ENCODE results near the gene TULP4. TPM values are rescaled to one million over a fixed set of nuclear protein-coding genes. Genes with fewer than 3 reads are reported as not detected.
"Not testable (repeated sequence)": the region's sequence is repeated elsewhere in the genome, so short reads cannot be mapped to it uniquely, and the experiment has no call there.

The TULP4 gene
- total RNA-seq, 1 donor: 105 TPM

- no peaks in the 10 kb centered on the region for H3K4me1 ChIP-seq (ENCODE audit: insufficient read depth, low read length)
- no peaks in the 10 kb centered on the region for H3K27me3 ChIP-seq (ENCODE audit: insufficient read depth, low read length)
- H3K9me3 ChIP-seq (ENCODE audit: low read depth, low read length): no peaks in the 10 kb centered on the region
- H3K4me3 ChIP-seq (ENCODE audit: low read length): no peak overlapping the region
Observed at GRCh38 chr6:158457616-158458278, 145.5 kb downstream of the TULP4 start.

- H3K27me3 ChIP-seq (ENCODE audit: insufficient read depth, low read length): no peaks in the 10 kb centered on the region
Observed at GRCh38 chr6:158459726-158460125, 147.5 kb downstream of the TULP4 start.

GRCh38 chr6:158460602-158461169 lies 148.4 kb downstream of the TULP4 start:
- H3K9me3 ChIP-seq (ENCODE audit: low read depth, low read length): no peaks in the 10 kb centered on the region
- no peak overlapping the region for H3K4me3 ChIP-seq (ENCODE audit: low read length)
- H3K27me3 ChIP-seq (ENCODE audit: insufficient read depth, low read length): no peaks in the 10 kb centered on the region
- H3K4me1 ChIP-seq (ENCODE audit: insufficient read depth, low read length): no peaks in the 10 kb centered on the region

More at GRCh38 chr6:158459726-158460125, 147.5 kb downstream of the TULP4 start:
- no peaks in the 10 kb centered on the region for H3K4me1 ChIP-seq (ENCODE audit: insufficient read depth, low read length)
- H3K9me3 ChIP-seq (ENCODE audit: low read depth, low read length): no peaks in the 10 kb centered on the region
- no peak overlapping the region for H3K4me3 ChIP-seq (ENCODE audit: low read length)

- Histone ChIP-seq H3K4me1 (ENCODE audit: insufficient read depth, low read length) (no peaks in the 10 kb centered on the region), H3K27me3 (ENCODE audit: insufficient read depth, low read length) (no peaks in the 10 kb centered on the region), H3K9me3 (ENCODE audit: low read depth, low read length) (no peaks in the 10 kb centered on the region), H3K4me3 (ENCODE audit: low read length) (no peak overlapping the region)
Observed at GRCh38 chr6:158461954-158462353, 149.7 kb downstream of the TULP4 start.

- no peak overlapping the region for H3K4me3 ChIP-seq (ENCODE audit: low read length)
- no peaks in the 10 kb centered on the region for H3K9me3 ChIP-seq (ENCODE audit: low read depth, low read length)
- no peaks in the 10 kb centered on the region for H3K27me3 ChIP-seq (ENCODE audit: insufficient read depth, low read length)
- H3K4me1 ChIP-seq (ENCODE audit: insufficient read depth, low read length): no peaks in the 10 kb centered on the region
Observed at GRCh38 chr6:158464483-158464882, 152.2 kb downstream of the TULP4 start.

DNA sequence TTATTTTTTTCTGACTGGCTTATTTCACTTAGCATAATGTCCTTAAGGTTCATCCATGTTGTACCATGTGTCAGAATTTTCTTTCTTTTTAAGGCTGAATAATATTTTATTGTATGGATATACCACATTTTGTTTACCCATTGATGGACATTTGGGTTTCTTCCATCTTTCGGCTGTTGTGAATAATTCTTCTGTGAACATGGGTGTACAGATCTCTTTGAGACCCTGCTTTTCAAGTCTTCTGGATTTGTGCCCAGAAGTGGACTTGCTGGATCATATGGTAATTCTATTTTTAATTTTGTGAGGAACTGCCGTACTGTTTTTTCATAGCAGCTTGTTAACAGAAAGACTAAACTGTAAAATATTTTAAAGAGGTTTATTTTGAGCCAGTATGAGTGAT lies 153.0 kb downstream of the TULP4 start:
- Histone ChIP-seq H3K4me1 (ENCODE audit: insufficient read depth, low read length) (no peaks in the 10 kb centered on the region), H3K4me3 (ENCODE audit: low read length) (no peak overlapping the region), H3K9me3 (ENCODE audit: low read depth, low read length) (no peaks in the 10 kb centered on the region), H3K27me3 (ENCODE audit: insufficient read depth, low read length) (no peaks in the 10 kb centered on the region)

DNA sequence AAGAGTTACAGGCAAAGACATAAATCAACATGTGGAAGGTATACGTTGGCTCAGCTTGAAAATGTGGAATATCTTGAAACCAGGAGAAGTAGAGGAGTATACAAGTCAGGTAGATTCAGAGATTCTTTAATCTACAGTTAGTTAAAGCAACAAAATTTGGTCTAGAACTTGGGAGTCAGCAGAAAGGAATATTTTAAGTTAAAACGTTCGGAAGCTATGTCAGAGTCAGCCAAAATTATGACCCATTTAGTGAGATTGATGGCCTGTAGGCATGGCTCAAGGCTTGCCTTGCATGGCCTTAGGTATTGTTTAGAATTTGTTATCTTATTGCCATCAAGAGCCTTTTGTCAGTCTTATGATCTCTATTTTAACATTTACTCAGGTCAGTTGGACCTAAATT lies 153.5 kb downstream of the TULP4 start:
- H3K4me1 ChIP-seq (ENCODE audit: insufficient read depth, low read length): no peaks in the 10 kb centered on the region
- no peaks in the 10 kb centered on the region for H3K9me3 ChIP-seq (ENCODE audit: low read depth, low read length)
- H3K4me3 ChIP-seq (ENCODE audit: low read length): no peak overlapping the region
- no peaks in the 10 kb centered on the region for H3K27me3 ChIP-seq (ENCODE audit: insufficient read depth, low read length)

GRCh38 chr6:158467923-158468322 lies 155.7 kb downstream of the TULP4 start:
- Histone ChIP-seq H3K4me1 (ENCODE audit: insufficient read depth, low read length) (no peaks in the 10 kb centered on the region), H3K4me3 (ENCODE audit: low read length) (no peak overlapping the region), H3K9me3 (ENCODE audit: low read depth, low read length) (no peaks in the 10 kb centered on the region), H3K27me3 (ENCODE audit: insufficient read depth, low read length) (no peaks in the 10 kb centered on the region)

- Histone ChIP-seq H3K4me1 (ENCODE audit: insufficient read depth, low read length) (no peaks in the 10 kb centered on the region), H3K27me3 (ENCODE audit: insufficient read depth, low read length) (no peaks in the 10 kb centered on the region), H3K4me3 (ENCODE audit: low read length) (no peak overlapping the region), H3K9me3 (ENCODE audit: low read depth, low read length) (no peaks in the 10 kb centered on the region)
Observed at GRCh38 chr6:158468666-158469065, 156.4 kb downstream of the TULP4 start.

GRCh38 chr6:158470023-158470422 lies 157.8 kb downstream of the TULP4 start:
- H3K4me1 ChIP-seq (ENCODE audit: insufficient read depth, low read length); H3K4me3 ChIP-seq (ENCODE audit: low read length); H3K27me3 ChIP-seq (ENCODE audit: insufficient read depth, low read length); H3K9me3 ChIP-seq (ENCODE audit: low read depth, low read length): not testable (repeated sequence)

DNA sequence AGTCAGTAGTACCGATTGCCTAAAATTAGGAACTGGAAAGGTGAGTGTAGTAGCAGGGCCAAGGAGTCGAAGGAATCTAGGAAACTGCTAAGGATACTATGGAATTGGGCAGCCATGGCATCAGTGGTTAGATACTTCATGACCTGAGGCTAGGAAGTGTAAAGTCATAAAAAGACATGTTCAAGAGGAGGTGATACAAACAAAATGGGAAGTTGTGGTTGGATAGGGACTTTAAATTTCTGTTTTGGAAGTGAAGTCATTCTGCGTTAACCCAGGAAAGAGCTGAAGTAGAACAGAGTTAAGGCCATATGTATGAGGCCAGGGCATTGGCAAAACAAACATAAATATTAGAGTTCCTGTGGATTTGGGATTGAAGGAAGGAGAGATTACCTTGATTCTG lies 159.1 kb downstream of the TULP4 start:
- no peaks in the 10 kb centered on the region for H3K27me3 ChIP-seq (ENCODE audit: insufficient read depth, low read length)
- no peak overlapping the region for H3K4me3 ChIP-seq (ENCODE audit: low read length)
- no peaks in the 10 kb centered on the region for H3K4me1 ChIP-seq (ENCODE audit: insufficient read depth, low read length)
- H3K9me3 ChIP-seq (ENCODE audit: low read depth, low read length): no peaks in the 10 kb centered on the region

DNA sequence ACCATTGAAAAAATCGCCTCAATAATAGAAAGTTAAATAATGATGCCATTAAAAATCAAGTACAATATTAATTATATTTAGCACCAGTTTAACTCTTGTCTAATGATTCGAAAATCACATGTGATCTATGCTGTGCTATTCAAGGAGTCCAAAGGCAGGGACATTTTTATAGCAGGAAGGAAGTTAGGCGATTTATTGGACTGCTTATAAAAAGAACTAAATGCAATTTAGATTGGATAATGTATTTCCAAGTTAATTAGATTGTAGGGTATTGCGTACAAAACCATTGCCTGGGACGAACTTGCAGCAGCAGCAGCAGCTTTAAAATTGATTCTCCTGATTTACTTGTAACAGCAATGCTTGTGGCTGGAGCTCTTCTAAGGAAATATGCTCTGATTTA lies 160.2 kb downstream of the TULP4 start:
- no peaks in the 10 kb centered on the region for H3K4me1 ChIP-seq (ENCODE audit: insufficient read depth, low read length)
- no peaks in the 10 kb centered on the region for H3K27me3 ChIP-seq (ENCODE audit: insufficient read depth, low read length)
- H3K4me3 ChIP-seq (ENCODE audit: low read length): no peak overlapping the region
- H3K9me3 ChIP-seq (ENCODE audit: low read depth, low read length): no peaks in the 10 kb centered on the region

DNA sequence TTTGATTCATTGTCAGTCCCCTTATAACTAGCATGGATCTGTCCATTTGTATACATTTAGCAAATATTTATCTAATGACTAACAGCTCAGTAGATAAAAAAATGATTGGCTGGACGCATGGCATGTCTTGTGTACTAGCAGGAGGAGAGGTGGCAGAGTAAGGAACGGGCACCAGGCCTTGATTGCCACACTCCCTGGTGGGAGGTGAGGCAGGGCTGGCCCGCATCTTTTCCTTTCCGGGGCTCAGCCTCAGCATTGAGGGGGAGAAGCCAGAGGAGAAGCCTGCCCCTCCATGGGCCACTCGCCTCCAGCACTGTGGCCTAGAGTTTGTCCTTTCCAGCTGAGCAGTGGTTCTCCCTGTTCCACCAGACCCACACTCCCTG lies 162.7 kb downstream of the TULP4 start:
- no peak overlapping the region for H3K4me3 ChIP-seq (ENCODE audit: low read length)

GRCh38 chr6:158475344-158476302 lies 163.4 kb downstream of the TULP4 start:
- no peak overlapping the region for H3K4me3 ChIP-seq (ENCODE audit: low read length)
- H3K4me1 ChIP-seq (ENCODE audit: insufficient read depth, low read length): no peaks in the 10 kb centered on the region
- H3K9me3 ChIP-seq (ENCODE audit: low read depth, low read length): no peaks in the 10 kb centered on the region
- H3K27me3 ChIP-seq (ENCODE audit: insufficient read depth, low read length): no peaks in the 10 kb centered on the region

More for the DNA sequence above, 162.7 kb downstream of the TULP4 start:
- Histone ChIP-seq H3K27me3 (ENCODE audit: insufficient read depth, low read length) (no peaks in the 10 kb centered on the region), H3K4me1 (ENCODE audit: insufficient read depth, low read length) (no peaks in the 10 kb centered on the region), H3K9me3 (ENCODE audit: low read depth, low read length) (no peaks in the 10 kb centered on the region)

DNA sequence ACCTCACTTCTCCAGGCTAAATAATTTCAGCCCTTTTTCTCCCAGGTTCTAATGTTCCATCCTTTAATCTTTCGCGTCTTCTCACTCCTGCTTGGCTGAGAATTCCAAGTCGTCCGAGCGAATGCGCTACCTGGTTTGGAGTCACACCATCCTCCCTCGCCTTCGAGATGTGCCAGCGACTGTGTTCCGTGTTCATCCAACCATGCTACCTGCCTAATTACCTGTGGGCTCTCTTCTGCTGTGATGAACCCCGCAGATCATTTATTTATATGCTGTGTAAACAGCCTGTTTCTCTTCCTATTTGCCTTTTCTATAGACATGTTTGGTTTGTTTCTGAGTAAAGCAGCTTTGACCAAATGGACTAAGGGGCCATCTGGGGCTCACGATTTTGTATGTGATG lies 164.1 kb downstream of the TULP4 start:
- H3K4me1 ChIP-seq (ENCODE audit: insufficient read depth, low read length): no peaks in the 10 kb centered on the region
- no peaks in the 10 kb centered on the region for H3K9me3 ChIP-seq (ENCODE audit: low read depth, low read length)
- no peaks in the 10 kb centered on the region for H3K27me3 ChIP-seq (ENCODE audit: insufficient read depth, low read length)
- H3K4me3 ChIP-seq (ENCODE audit: low read length): no peak overlapping the region
